Ammon's horn (tissue), 1 donor: ENCODE results near the gene FOXA3.
"Not testable (repeated sequence)": the region's sequence is repeated elsewhere in the genome, so short reads cannot be mapped to it uniquely, and the experiment has no call there.

ENCODE experiments used
- DNase-seq: peaks from one replicate; pipeline ENCODE4 v3.0.0-alpha.2; 2016; ENCODE audit warnings: low spot score

The FOXA3 gene

GRCh38 chr19:45895519-45895972, 31.4 kb downstream of the FOXA3 start:
- DNase-seq: no peak

- not testable (repeated sequence) for DNase-seq
Observed at GRCh38 chr19:45895983-45896599, 32.0 kb downstream of the FOXA3 start.

- no peak for DNase-seq
Observed at GRCh38 chr19:45897261-45897812, 33.2 kb downstream of the FOXA3 start.

GRCh38 chr19:45899253-45899652, 35.1 kb downstream of the FOXA3 start:
- no peak for DNase-seq

GRCh38 chr19:45899919-45900589, 35.9 kb downstream of the FOXA3 start:
- DNase-seq: no peak

GRCh38 chr19:45900738-45901431, 36.8 kb downstream of the FOXA3 start:
- DNase-seq: no peak

- DNase-seq: no peak
Observed at GRCh38 chr19:45901432-45901911, 37.3 kb downstream of the FOXA3 start.

GRCh38 chr19:45901912-45902650, 38.0 kb downstream of the FOXA3 start, which contains the start of gene MYPOP:
MYPOP (minus strand) TSS chr19:45902613; CDS start chr19:45901773, 840 bp downstream.
- DNase-seq: no peak

- peak; percentile 97 for DNase-seq
Observed at GRCh38 chr19:45902651-45903625, 38.8 kb downstream of the FOXA3 start.

GRCh38 chr19:45905011-45905410, 40.9 kb downstream of the FOXA3 start:
- DNase-seq: no peak

GRCh38 chr19:45906221-45906620, 42.1 kb downstream of the FOXA3 start:
- no peak for DNase-seq

- no peak for DNase-seq
Observed at GRCh38 chr19:45908956-45909355, 44.8 kb downstream of the FOXA3 start.

- DNase-seq: no peak
Observed at GRCh38 chr19:45911291-45911690, 47.2 kb downstream of the FOXA3 start.

- DNase-seq: no peak
Observed at GRCh38 chr19:45913874-45914830, 50.0 kb downstream of the FOXA3 start, which contains the start of gene NANOS2. NANOS2 (minus strand) TSS chr19:45914778; CDS start chr19:45914693, 85 bp downstream.

- peak; percentile 77 for DNase-seq
Observed at GRCh38 chr19:45917421-45918091, 53.4 kb downstream of the FOXA3 start.

- DNase-seq: no peak
Observed at GRCh38 chr19:45918721-45919120, 54.6 kb downstream of the FOXA3 start.

GRCh38 chr19:45919678-45920077, 55.6 kb downstream of the FOXA3 start:
- DNase-seq: peak; percentile 81

GRCh38 chr19:45920458-45920857, 56.3 kb downstream of the FOXA3 start:
- no peak for DNase-seq

GRCh38 chr19:45922281-45922680, 58.2 kb downstream of the FOXA3 start:
- DNase-seq: no peak
